Esophagus squamous epithelium (tissue), 5 donors: Measurements from ENCODE around the gene CDC37L1. TPM values are rescaled to one million over a fixed set of nuclear protein-coding genes. Genes with fewer than 3 reads are reported as not detected.

ENCODE experiments used
- DNase-seq: peaks from one replicate; lab custom pipeline; 2025; lab: John Stamatoyannopoulos, UW
- H3K27ac ChIP-seq, 4 donors: fragments of 200-600 bp; sonication (generic); one replicate each; pipeline ENCODE4 v1.5.1; 2016 to 2019; ENCODE audit warnings: mild to moderate bottlenecking in 1 of 4
- H3K27me3 ChIP-seq, 4 donors: fragments of 200-600 bp; sonication (generic); 1 replicate in 3 of 4; 2 replicates in 1 of 4; pipeline versions ENCODE4 v1.5.1 to v1.6.0; 2017 to 2021; ENCODE audit warnings: antibody characterized with exemption in 1 of 4
- H3K36me3 ChIP-seq, 3 donors: fragments of 200-600 bp; sonication (generic); one replicate each; pipeline ENCODE4 v1.5.1; 2016 to 2019
- H3K4me1 ChIP-seq, 3 donors: fragments of 200-600 bp; sonication (generic); one replicate each; pipeline ENCODE4 v1.5.1; 2017 to 2019
- H3K4me3 ChIP-seq, 4 donors: fragments of 200-600 bp; sonication (generic); 1 replicate in 3 of 4; 2 replicates in 1 of 4; pipeline ENCODE4 v1.5.1; 2016 to 2019; ENCODE audit warnings: mild to moderate bottlenecking in 2 of 4, moderate library complexity in 1 of 4
- H3K9me3 ChIP-seq, 3 donors: fragments of 200-600 bp; sonication (generic); one replicate each; pipeline ENCODE4 v1.5.1; 2016 to 2019
- CTCF ChIP-seq, 6 experiments: fragments of 450-650 bp in 4 of 6; fragments of 200-600 bp in 2 of 6; sonication (generic) in 2 of 6; IDR thresholded peaks; one replicate each; pipeline ENCODE4 v1.5.1; 2016 to 2019; ENCODE audit warnings: antibody characterized with exemption in 6 of 6, mild to moderate bottlenecking in 4 of 6, moderate library complexity in 4 of 6
- POLR2A ChIP-seq, 4 donors: fragments of 450-650 bp; IDR thresholded peaks; one replicate each; pipeline ENCODE4 v1.6.1; 2017; ENCODE audit warnings: antibody characterized with exemption in 4 of 4, mild to moderate bottlenecking in 4 of 4, moderate library complexity in 3 of 4
- WGBS, 2 donors: methylation state at CpG; one replicate each; pipeline ENCODE4 v1.1.5; 2018; 5-methylcytosine and 5-hydroxymethylcytosine counted together
- intact Hi-C: fragments of 100-400 bp; cut with DNase I; formaldehyde crosslinking; loops from one replicate; pipeline ENCODE4 v1.15.0; 2022
- total RNA-seq, 4 donors: library from RNA; depleted of rRNA; stranded (reverse); fragments of >200 nt; gene quantifications; one replicate each; pipeline ENCODE4 v1.1.0, GENCODE V29; 2016
- donor health status: DM: yes; HTN: yes; CAD: no.

Gene CDC37L1
- total RNA-seq, 4 donors from 2014 or later: 8.9 to 48.8 (median 19.3) TPM

DNA sequence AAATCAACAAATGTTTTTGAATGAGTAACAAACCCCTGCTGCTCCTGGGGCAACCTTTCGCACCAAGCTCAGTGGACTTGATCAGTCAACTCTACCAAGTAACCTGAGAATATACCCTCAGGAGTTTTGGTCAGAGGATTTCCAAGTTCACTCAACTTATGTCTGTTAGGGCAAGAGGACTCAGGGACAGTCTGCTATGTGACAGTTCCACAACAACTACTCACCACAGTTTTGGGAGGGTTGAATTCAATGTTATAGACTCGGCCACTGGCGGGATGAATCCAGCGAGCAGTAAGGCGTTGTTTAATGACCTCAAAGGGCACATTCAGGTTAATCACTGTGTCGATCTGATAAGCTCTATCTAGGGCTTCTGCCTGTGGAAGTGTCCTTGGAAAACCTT lies 39.5 kb downstream of the CDC37L1 start:
- H3K9me3 ChIP-seq: no peaks in the 10 kb centered on the region
- no peaks in the 10 kb centered on the region for H3K4me1 ChIP-seq
- H3K36me3 ChIP-seq: peaks cover 14 to 93% (median 15%) of the 10 kb centered on the region in 3 donors
- intact Hi-C loops: no loop called here
- H3K27ac ChIP-seq: no peak overlapping the region
- H3K4me3 ChIP-seq: no peak overlapping the region
- TF ChIP-seq CTCF (IDR thresholded peaks at IDR 0.05) (no peak), POLR2A (IDR thresholded peaks at IDR 0.05) (no peak)
- DNase-seq: no peak
- 98 to 100% methylated on average over 5 to 6 of the region's 6 CpGs for WGBS, 2 donors
- H3K27me3 ChIP-seq: no peaks in the 10 kb centered on the region

DNA sequence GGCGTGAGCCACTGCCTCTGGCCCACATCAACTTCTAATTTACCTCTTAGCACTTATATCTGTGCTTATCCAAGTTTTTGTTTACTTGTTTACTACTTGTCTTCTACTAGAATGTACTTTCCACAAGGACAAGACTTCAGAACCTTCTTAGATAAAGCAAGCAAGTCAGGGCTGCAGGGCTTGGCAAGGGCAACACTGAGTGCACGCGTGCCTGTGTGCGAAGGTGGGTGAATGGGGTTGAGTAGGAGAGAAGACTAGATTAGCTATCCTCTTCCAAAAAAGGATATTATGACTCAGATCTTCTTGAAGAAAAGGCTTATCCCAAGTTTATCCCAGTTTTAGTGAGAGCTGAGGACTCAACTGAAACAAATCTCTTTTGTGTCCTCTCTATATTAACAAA lies 42.4 kb downstream of the CDC37L1 start:
- no peak overlapping the region for H3K27ac ChIP-seq
- peaks cover 14 to 81% (median 15%) of the 10 kb centered on the region in 3 donors for H3K36me3 ChIP-seq
- no peaks in the 10 kb centered on the region for H3K27me3 ChIP-seq
- DNase-seq: no peak
- intact Hi-C loops: no loop called here
- TF ChIP-seq POLR2A (IDR thresholded peaks at IDR 0.05) (no peak), CTCF (IDR thresholded peaks at IDR 0.05) (no peak)
- no peak overlapping the region for H3K4me3 ChIP-seq
- whole genome bisulfite sequencing, 2 donors: 82 to 93% methylated on average over 4 of the region's 4 CpGs
- no peaks in the 10 kb centered on the region for H3K9me3 ChIP-seq
- no peaks in the 10 kb centered on the region for H3K4me1 ChIP-seq

GRCh38 chr9:4725706-4726442 lies 46.5 kb downstream of the CDC37L1 start:
- intact Hi-C loops: no loop called here
- H3K36me3 ChIP-seq: peaks cover 0 to 51% (median 5%) of the 10 kb centered on the region in 3 donors
- no peaks in the 10 kb centered on the region for H3K4me1 ChIP-seq
- no peaks in the 10 kb centered on the region for H3K9me3 ChIP-seq
- no peak overlapping the region for H3K27ac ChIP-seq
- TF ChIP-seq POLR2A (IDR thresholded peaks at IDR 0.05): no peak
- TF ChIP-seq CTCF (IDR thresholded peaks at IDR 0.05): no peak
- DNase-seq: no peak
- H3K4me3 ChIP-seq: no peak overlapping the region
- WGBS, 2 donors: 80 to 88% methylated on average over 7 of the region's 7 CpGs
- H3K27me3 ChIP-seq: no peaks in the 10 kb centered on the region

DNA sequence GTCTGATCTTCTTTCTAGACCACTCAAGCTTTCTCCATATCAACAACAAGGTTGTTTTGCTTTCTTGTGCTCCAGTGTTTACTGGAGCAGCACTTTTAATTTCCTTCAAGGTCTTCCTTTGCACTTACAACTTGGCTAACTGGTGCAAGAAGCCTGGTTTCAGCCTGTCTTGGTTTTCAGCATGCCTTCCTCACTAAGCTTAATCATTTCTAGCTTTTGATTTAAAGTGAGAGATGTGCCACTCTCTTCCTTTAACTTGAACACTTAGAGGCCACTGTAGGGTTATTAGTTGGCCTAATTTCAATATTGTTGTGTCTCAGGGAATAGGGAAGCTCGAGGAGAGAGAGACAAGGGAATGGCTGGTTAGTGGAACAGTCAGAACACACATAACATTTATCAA lies 48.2 kb downstream of the CDC37L1 start:
- Histone ChIP-seq H3K36me3 (peaks cover 0 to 40% (median 2%) of the 10 kb centered on the region in 3 donors), H3K9me3 (no peaks in the 10 kb centered on the region), H3K27ac (no peak overlapping the region), H3K4me1 (no peaks in the 10 kb centered on the region), H3K4me3 (no peak overlapping the region), H3K27me3 (no peaks in the 10 kb centered on the region)
- DNase-seq: no peak
- WGBS, 2 donors: 42 to 53% methylated on average over 1 of the region's 1 CpG
- intact Hi-C loops: no loop called here
- no peak for TF ChIP-seq CTCF (IDR thresholded peaks at IDR 0.05)
- TF ChIP-seq POLR2A (IDR thresholded peaks at IDR 0.05): no peak

- H3K36me3 ChIP-seq: peaks cover 0 to 13% (median 0%) of the 10 kb centered on the region in 3 donors
- H3K27me3 ChIP-seq: no peaks in the 10 kb centered on the region
- no peaks in the 10 kb centered on the region for H3K9me3 ChIP-seq
- intact Hi-C loops: no loop called here
- WGBS, 2 donors: 100% methylated on average over 1 of the region's 1 CpG
- no peak overlapping the region for H3K4me3 ChIP-seq
- TF ChIP-seq POLR2A (IDR thresholded peaks at IDR 0.05): no peak
- no peak for TF ChIP-seq CTCF (IDR thresholded peaks at IDR 0.05)
- peaks cover 0 to 25% (median 0%) of the 10 kb centered on the region in 3 donors for H3K4me1 ChIP-seq
- no peak for DNase-seq
- H3K27ac ChIP-seq: no peak overlapping the region
These were observed 53.5 kb downstream of the CDC37L1 start for GRCh38 chr9:4732890-4733289.
